ENCODE data around the gene ARHGAP26. TPM values are rescaled to one million over a fixed set of nuclear protein-coding genes. Genes with fewer than 3 reads are reported as not detected.
A peak's percentile ranks its signal among the peaks of the same experiment; 100 is the strongest.

Gene ARHGAP26
- total and polyA plus RNA-seq, 2 of the 4 experiments (the other 2 are of a cell fraction): 0.54 to 0.56 TPM

- Histone ChIP-seq H3K9me1 (ENCODE audit: insufficient read depth, low read length) (no peaks in the 10 kb centered on the region), H3K4me1 (ENCODE audit: control insufficient read depth, insufficient read depth, low read length) (no peaks in the 10 kb centered on the region), H3K4me2 (ENCODE audit: low read depth, low read length) (no peak overlapping the region), H4K91ac (ENCODE audit: insufficient read depth, low read depth, low read length) (no peak overlapping the region), H4K8ac (ENCODE audit: low read depth in 2 of 2, low read length in 2 of 2) (no peak overlapping the region), H3K27me3 (ENCODE audit: control insufficient read depth, insufficient read depth, low read length) (no peaks in the 10 kb centered on the region), H3K56ac (ENCODE audit: extremely low read depth, insufficient read depth, low read length) (no peak overlapping the region), H3K4ac (ENCODE audit: low read depth, low read length) (no peak overlapping the region), H2BK5ac (ENCODE audit: low read depth, low read length, poor library complexity, severe bottlenecking) (no peak overlapping the region), H3K36me3 (ENCODE audit: control insufficient read depth, insufficient read depth, low read length) (no peaks in the 10 kb centered on the region), H2AK5ac (ENCODE audit: low read depth, low read length) (no peak overlapping the region), H3K23ac (ENCODE audit: low read depth, low read length) (no peak overlapping the region), H2BK120ac (ENCODE audit: low read depth, low read length) (no peak overlapping the region), H3K79me1 (ENCODE audit: low read depth in 1 of 2, low read length in 2 of 2) (no peaks in the 10 kb centered on the region), H2AK9ac (replicated peaks; ENCODE audit: low read depth, low read length, poor library complexity) (no peak overlapping the region), H3K9me3 (ENCODE audit: control insufficient read depth, insufficient read depth, low read length) (no peaks in the 10 kb centered on the region), H2BK20ac (ENCODE audit: low read depth, low read length) (no peak overlapping the region), H3K18ac (ENCODE audit: low read depth, low read length) (no peak overlapping the region), H2AFZ (replicated peaks; ENCODE audit: low read length, poor library complexity) (no peak overlapping the region), H4K20me1 (ENCODE audit: insufficient read depth, low read length) (no peaks in the 10 kb centered on the region), H3K4me3 (ENCODE audit: insufficient read depth, low read depth, low read length) (no peak overlapping the region), H2BK15ac (ENCODE audit: low read depth, low read length) (no peak overlapping the region), H4K5ac (ENCODE audit: low read depth, low read length) (no peak overlapping the region), H3K9ac (ENCODE audit: low read depth, low read length) (no peak overlapping the region), H3K14ac (replicated peaks; ENCODE audit: low read depth, low read length) (no peak overlapping the region), H3K27ac (ENCODE audit: insufficient read depth, low read length) (no peak overlapping the region)
- TF ChIP-seq NFE2L2 (IDR thresholded peaks at IDR 0.05; ENCODE audit: low read depth, low read length) (no peak), CEBPB (IDR thresholded peaks at IDR 0.05; ENCODE audit: low read depth, low read length) (no peak), SMC3 (IDR thresholded peaks at IDR 0.05; ENCODE audit: low read depth, low read length) (no peak), ELK1 (IDR thresholded peaks at IDR 0.05; ENCODE audit: borderline replicate concordance, low read depth, low read length) (no peak), BHLHE40 (IDR thresholded peaks at IDR 0.05; ENCODE audit: low read depth, low read length) (no peak), MAZ (IDR thresholded peaks at IDR 0.05; ENCODE audit: borderline replicate concordance, low read depth, low read length) (no peak), RAD21 (IDR thresholded peaks at IDR 0.05; ENCODE audit: low read length) (no peak), POLR2A (IDR thresholded peaks at IDR 0.05; ENCODE audit: low read depth, low read length) (no peak), CHD1 (IDR thresholded peaks at IDR 0.05; ENCODE audit: low read depth, low read length) (no peak), FOS (IDR thresholded peaks at IDR 0.05; ENCODE audit: low read depth, low read length) (no peak), RFX5 (IDR thresholded peaks at IDR 0.05; ENCODE audit: low read depth, low read length) (no peak), RCOR1 (IDR thresholded peaks at IDR 0.05; ENCODE audit: insufficient replicate concordance, low read length) (no peak)
- dilution Hi-C loops (cut with HindIII; ENCODE audit: low sequenced_read_pairs, unreplicated experiment): no loop called here
- BruUV-seq (replicated peaks): no TSS peak
- no CpG with 5 or more reads among the region's 1 CpG for WGBS, 2 experiments (ENCODE audit: extremely low coverage in 2 of 2, insufficient read length in 1 of 2)
- POLR2A ChIA-PET (ENCODE audit: unreplicated experiment): no interaction called here
- in situ Hi-C loops (cut with MboI; ENCODE audit: low sequenced_read_pairs): no loop called here
- CTCF ChIA-PET: interaction anchor here (0.6 kb wide), 1 partner anchor 310 kb away, joined by 3 read pairs; no protein-coding TSS in a partner anchor
- intact Hi-C loops (cut with micrococcal nuclease): no loop called here
- DNase-seq (peak; percentile 68), ATAC-seq (ENCODE audit: low read depth) (peak; percentile 59)
These were observed 174.0 kb downstream of the ARHGAP26 start for GRCh38 chr5:142944140-142944539.
